HepG2 (cell line): ENCODE data around the gene DGUOK. TPM values are rescaled to one million over a fixed set of nuclear protein-coding genes. Genes with fewer than 3 reads are reported as not detected.
A peak's percentile ranks its signal among the peaks of the same experiment; 100 is the strongest.

Source experiments
- ATAC-seq: fragments of 200-7000 bp; cut with Tn5 transposase; 3 replicates; pipeline ENCODE4 v1.9.1; 2020; ENCODE audit warnings: mild to moderate bottlenecking, moderate library complexity
- BruUV-seq: library from RNA; stranded (reverse); fragments of 400-500 nt; replicated peaks from 2 replicates; lab custom pipeline; 2021; lab: Mats Ljungman, UMichigan
- CTCF ChIA-PET: fragments of 300-600 bp; formaldehyde crosslinking; extraction: SDS; loops from one replicate; lab custom pipeline; 2021; ENCODE audit warnings: low total read pairs, inconsistent platforms, low intra/inter-chr PET ratio; lab: Yijun Ruan, JAX
- POLR2A ChIA-PET: fragments of 350-600 bp; sonication (Branson Sonifier 250); formaldehyde crosslinking; loops from one replicate; lab custom pipeline; 2020; ENCODE audit warnings: antibody characterized with exemption, inconsistent platforms; lab: Yijun Ruan, JAX
- DNase-seq: peaks from one replicate; pipeline ENCODE4 v3.0.0-alpha.2; 2015; ENCODE audit warnings: low spot score
- FAIRE-seq: peaks from 3 replicates; lab custom pipeline; 2011; peaks lifted over from hg19 to GRCh38; lab: Jason Lieb, UNC
- H2AFZ ChIP-seq: one replicate; pipeline ENCODE4 v1.6.1; 2011; ENCODE audit warnings: low read length, inconsistent platforms
- H3K27ac ChIP-seq: fragments of 300-600 bp; 3 replicates; pipeline ENCODE4 v1.8.0; 2011; ENCODE audit warnings: mixed run types, mild to moderate bottlenecking, mixed read lengths, low read length, inconsistent platforms; ENCODE audit not compliant: insufficient read depth; ENCODE audit errors: extremely low read length
- H3K27me3 ChIP-seq, 2 experiments: fragments of 200-600 bp in 1 of 2; 2 replicates in 1 of 2; 3 replicates in 1 of 2; pipeline versions ENCODE4 v1.6.0 to v1.8.0; 2011; ENCODE audit warnings: low read length in 2 of 2, mild to moderate bottlenecking in 2 of 2, moderate library complexity in 2 of 2, inconsistent platforms in 1 of 2; ENCODE audit not compliant: insufficient read depth in 2 of 2, control insufficient read depth in 1 of 2
- H3K36me3 ChIP-seq, 2 experiments: fragments of 200-600 bp in 1 of 2; replicated peaks in 1 of 2; 2 replicates in 1 of 2; 3 replicates in 1 of 2; pipeline versions ENCODE4 v1.5.1 to v1.8.0; 2011; ENCODE audit warnings: low read length in 2 of 2, inconsistent platforms in 1 of 2; ENCODE audit not compliant: insufficient read depth in 2 of 2, control insufficient read depth in 1 of 2
- H3K4me1 ChIP-seq: 2 replicates; pipeline ENCODE4 v1.5.1; 2012; ENCODE audit warnings: low read length, inconsistent platforms; ENCODE audit not compliant: insufficient read depth
- H3K4me2 ChIP-seq: 2 replicates; pipeline ENCODE4 v1.6.0; 2011; ENCODE audit warnings: low read depth, low read length, inconsistent platforms
- H3K4me3 ChIP-seq, 3 experiments: fragments of 200-600 bp in 1 of 3; sonication (generic), shearing (Covaris generic) in 1 of 3; replicated peaks in 1 of 3; 2 replicates each; pipeline ENCODE4 v1.5.1; 2011 to 2016; ENCODE audit warnings: low read length in 3 of 3, inconsistent platforms in 2 of 3, low read depth in 2 of 3, mild to moderate bottlenecking in 2 of 3, control low read depth in 1 of 3, mixed read lengths in 1 of 3; ENCODE audit not compliant: insufficient read depth in 1 of 3
- H3K79me2 ChIP-seq: one replicate; pipeline ENCODE4 v1.6.1; 2011; ENCODE audit warnings: low read length, inconsistent platforms; ENCODE audit not compliant: insufficient read depth
- H3K9ac ChIP-seq: 2 replicates; pipeline ENCODE4 v1.6.0; 2011; ENCODE audit warnings: mild to moderate bottlenecking, low read depth, low read length, inconsistent platforms; ENCODE audit not compliant: insufficient read depth
- H3K9me3 ChIP-seq: 2 replicates; pipeline ENCODE4 v1.5.1; 2012; ENCODE audit warnings: mild to moderate bottlenecking, low read length
- H4K20me1 ChIP-seq: 2 replicates; pipeline ENCODE4 v1.6.0; 2011; ENCODE audit warnings: inconsistent platforms, mild to moderate bottlenecking, low read length, moderate library complexity; ENCODE audit not compliant: insufficient read depth
- GFI1 ChIP-seq: sonication (generic); formaldehyde crosslinking; IDR thresholded peaks from 2 replicates; pipeline ENCODE4 v1.5.0; 2020; ENCODE audit warnings: missing genetic modification reagents, mild to moderate bottlenecking, borderline replicate concordance
- JUNB ChIP-seq: sonication (generic); formaldehyde crosslinking; IDR thresholded peaks from 2 replicates; pipeline ENCODE4 v1.8.0; 2022; ENCODE audit warnings: missing genetic modification reagents, mild to moderate bottlenecking, borderline replicate concordance
- KAT2B ChIP-seq: fragments of 150-350 bp; IDR thresholded peaks from 2 replicates; pipeline ENCODE4 v1.6.1; 2014; ENCODE audit warnings: low read depth, low read length, borderline replicate concordance
- ZFP62 ChIP-seq: sonication (generic); formaldehyde crosslinking; IDR thresholded peaks from 2 replicates; pipeline ENCODE4 v1.4.0; 2020; ENCODE audit warnings: missing genetic modification reagents
- ZFP82 ChIP-seq: sonication (generic); formaldehyde crosslinking; IDR thresholded peaks from 2 replicates; pipeline ENCODE4 v1.5.1; 2020; ENCODE audit warnings: mild to moderate bottlenecking, missing genetic modification reagents, borderline replicate concordance
- ZKSCAN5 ChIP-seq: sonication (generic); formaldehyde crosslinking; IDR thresholded peaks from 2 replicates; pipeline ENCODE4 v1.5.1; 2020; ENCODE audit warnings: mild to moderate bottlenecking, missing genetic modification reagents
- ZNF33A ChIP-seq: sonication (generic); formaldehyde crosslinking; IDR thresholded peaks from 2 replicates; pipeline ENCODE4 v1.5.1; 2020; ENCODE audit warnings: missing genetic modification reagents, mild to moderate bottlenecking, moderate library complexity, borderline replicate concordance
- ZNF441 ChIP-seq: sonication (generic); formaldehyde crosslinking; IDR thresholded peaks from 2 replicates; pipeline ENCODE4 v1.7.0; 2021; ENCODE audit warnings: missing genetic modification reagents, borderline replicate concordance
- ZNF598 ChIP-seq: sonication (generic); formaldehyde crosslinking; IDR thresholded peaks from 2 replicates; pipeline ENCODE4 v1.5.1; 2020; ENCODE audit warnings: mild to moderate bottlenecking, missing genetic modification reagents, borderline replicate concordance
- ZNF703 ChIP-seq: sonication (generic); formaldehyde crosslinking; IDR thresholded peaks from 2 replicates; pipeline ENCODE4 v1.5.1; 2020; ENCODE audit warnings: missing genetic modification reagents, mild to moderate bottlenecking, moderate library complexity, borderline replicate concordance
- ZSCAN30 ChIP-seq: sonication (generic); formaldehyde crosslinking; IDR thresholded peaks from 2 replicates; pipeline ENCODE4 v1.5.0; 2020; ENCODE audit warnings: mild to moderate bottlenecking, missing genetic modification reagents
- WGBS: methylation state at CpG from one replicate; pipeline ENCODE4 v1.1.6; 2017; ENCODE audit warnings: low lambda C conversion rate; 5-methylcytosine and 5-hydroxymethylcytosine counted together
- in situ Hi-C: cut with HindIII; loops from 2 replicates; pipeline ENCODE4 v1.10.0; 2017; ENCODE audit warnings: low pct_unique_long_range_greater_than_20kb; ENCODE audit not compliant: extremely low pct_ligation_motif_present
- intact Hi-C: fragments of 100-400 bp; cut with micrococcal nuclease; formaldehyde crosslinking; loops from one replicate; pipeline ENCODE4 v1.10.0; 2022; ENCODE audit not compliant: unreplicated experiment
- polyA plus RNA-seq, 8 experiments: library from polyadenylated mRNA; depleted of rRNA in 3 of 8; stranded (reverse) in 7 of 8; unstranded in 1 of 8; fragments of >200 nt; fragmentation: Illumina TruSeq in 4 of 8; extraction: Trizol in 4 of 8; gene quantifications; 2 replicates each; pipeline versions ENCODE4 v1.2.1 to v1.2.3, GENCODE V29; 2011 to 2016; ENCODE audit warnings: low read depth in 4 of 8, missing spikeins in 1 of 8, mixed read lengths in 1 of 8; ENCODE audit not compliant: insufficient read depth in 1 of 8
- total RNA-seq, 5 experiments: library from RNA; depleted of rRNA; stranded (reverse); fragments of >200 nt; fragmentation: Illumina TruSeq; extraction: Trizol; gene quantifications; 2 replicates each; pipeline ENCODE4 v1.2.3, GENCODE V29; 2016; ENCODE audit warnings: low read depth in 1 of 5

DGUOK gene
- total and polyA plus RNA-seq, 2 of the 13 experiments (the other 11 are each of a cell fraction or from before 2014, with no cell fraction given) = 105 to 137 TPM

- Histone ChIP-seq H3K4me2 (peak overlapping the region; percentile 86), H3K9me3 (no peaks in the 10 kb centered on the region), H3K4me3 (peak overlapping the region; percentile 76 to 91 (median 82)), H3K79me2 (peaks cover 52% of the 10 kb centered on the region), H3K4me1 (peaks cover 49% of the 10 kb centered on the region), H3K27me3 (peaks cover 0 to 5% of the 10 kb centered on the region in 2 experiments; a peak in 2 of 5 replicates), H3K27ac (peak overlapping the region; percentile 78), H3K36me3 (peaks cover 3 to 12% of the 10 kb centered on the region in 2 experiments; a peak in 4 of 5 replicates), H4K20me1 (peaks cover 4% of the 10 kb centered on the region; the same call in 1 of the 2 replicates)
- ATAC-seq (no peak), DNase-seq (no peak)
- WGBS = under 1% methylated on average over 6 of the region's 6 CpGs
- in situ Hi-C loops = no loop called here
- POLR2A ChIA-PET = interaction anchor here (0.7 to 1.4 kb wide), 11 partner anchors 8 to 251 kb away, joined by 3 to 23 read pairs (median 5); partner anchors contain the start of genes MOB1A, STAMBP and TPRKB
- TF ChIP-seq ZFP62 (no peak), KAT2B (no peak), ZKSCAN5 (no peak), JUNB (CRISPR knock-in tag) (no peak), GFI1 (CRISPR knock-in tag) (0 out of 2 replicates have a peak, but pooled peaks have one; percentile 8), ZNF441 (CRISPR knock-in tag) (no peak), ZNF33A (CRISPR knock-in tag) (0 out of 2 replicates have a peak, but pooled peaks have one; percentile 7), ZNF598 (CRISPR knock-in tag) (no peak), ZFP82 (0 out of 2 replicates have a peak, but pooled peaks have one; percentile 12), ZSCAN30 (CRISPR knock-in tag) (peak; percentile 80; the same call in 1 of the 2 replicates), ZNF703 (CRISPR knock-in tag) (0 out of 2 replicates have a peak, but pooled peaks have one; percentile 49)
- TF ChIP-seq, all 625 proteins: peak for 5
- BruUV-seq = TSS peak; percentile 77
- H3K9ac ChIP-seq = peak overlapping the region; percentile 97
- CTCF ChIA-PET = no interaction called here
- H2AFZ ChIP-seq = no peak overlapping the region
- FAIRE-seq = no peak
- intact Hi-C loops = loop anchor here (2.0 to 10.0 kb wide), 3 partner anchors 55 to 197 kb away; partner anchors contain the start of genes STAMBP and TET3
These were observed 664 bp downstream of the DGUOK start for GRCh38 chr2:73927344-73927743.
